Motor neuron (in vitro differentiated cells): ENCODE data around the gene PLOD2. TPM values are rescaled to one million over a fixed set of nuclear protein-coding genes. Genes with fewer than 3 reads are reported as not detected.

Source experiments
- ATAC-seq, 8 experiments: fragments of 200-7000 bp; cut with Tn5 transposase; replicated peaks in 6 of 8; 2 replicates each; pipeline ENCODE4 v1.8.0; 2021; ENCODE audit warnings: mild to moderate bottlenecking in 8 of 8, moderate library complexity in 8 of 8
- H3K27ac ChIP-seq, 2 donors: fragments of 250-450 bp; sonication (Bioruptor Pico); 2 replicates each; pipeline ENCODE4 v1.9.0; 2021; ENCODE audit warnings: antibody characterized with exemption in 2 of 2, mild to moderate bottlenecking in 2 of 2, moderate library complexity in 1 of 2
- H3K4me1 ChIP-seq, 2 donors: fragments of 250-450 bp; sonication (Bioruptor Pico); replicated peaks in 1 of 2; 2 replicates each; pipeline ENCODE4 v1.6.1; 2021; ENCODE audit warnings: antibody characterized with exemption in 2 of 2, mild to moderate bottlenecking in 2 of 2, moderate library complexity in 1 of 2
- H3K4me3 ChIP-seq, 5 donors: fragments of 250-450 bp; sonication (Bioruptor Pico); 2 replicates each; pipeline ENCODE4 v1.9.0; 2021; ENCODE audit warnings: antibody characterized with exemption in 5 of 5, mild to moderate bottlenecking in 5 of 5, moderate library complexity in 4 of 5
- WGBS, 10 experiments: fragments of 450-650 bp; shearing (Covaris generic); methylation state at CpG; one replicate each; pipeline ENCODE4 v1.0.0; 2022; 5-methylcytosine and 5-hydroxymethylcytosine counted together
- in situ Hi-C, 9 experiments: fragments of 400-800 bp; cut with MboI; loops; one replicate each; pipeline ENCODE4 v1.15.0; 2021; ENCODE audit warnings: low sequenced_read_pairs in 9 of 9, low pct_unique_long_range_greater_than_20kb in 2 of 9; ENCODE audit not compliant: unreplicated experiment in 9 of 9
- total RNA-seq, 8 experiments: library from RNA; unstranded; fragments of 300-600 nt; gene quantifications; 2 replicates each; pipeline versions ENCODE4 v1.2.3 to v1.2.4, GENCODE V29; 2022

Gene PLOD2
- total RNA-seq, 8 experiments from 2014 or later = 15.9 to 105 (median 32.7) TPM

- no peaks in the 10 kb centered on the region for H3K4me1 ChIP-seq
- H3K4me3 ChIP-seq = no peak overlapping the region
- WGBS, 10 experiments = 6 to 96% (median 81%) methylated on average over 2 to 5 of the region's 5 CpGs
- in situ Hi-C loops = loop anchor here in 5 of 9 experiments (25.0 kb wide), 4 partner anchors 112 to 287 kb away; partner anchors contain the start of gene PLOD2 (in 1 of the 5)
- peak in 1 of 8 experiments; percentile 41 for ATAC-seq
- no peak overlapping the region for H3K27ac ChIP-seq
These were observed 110.3 kb downstream of the PLOD2 start for GRCh38 chr3:146050691-146051090.

GRCh38 chr3:146047485-146047884 is 113.5 kb downstream of the PLOD2 start:
- H3K4me1 ChIP-seq = no peaks in the 10 kb centered on the region
- no peak overlapping the region for H3K4me3 ChIP-seq
- WGBS, 10 experiments = 50 to 100% (median 88%) methylated on average over 1 of the region's 1 CpG; no CpG with 5 or more reads in 1 of the 10 experiments
- no peak for ATAC-seq
- H3K27ac ChIP-seq = no peak overlapping the region
- in situ Hi-C loops = loop anchor here in 1 of 9 experiments (25.0 kb wide), 1 partner anchor 260 kb away; no protein-coding TSS in a partner anchor

DNA sequence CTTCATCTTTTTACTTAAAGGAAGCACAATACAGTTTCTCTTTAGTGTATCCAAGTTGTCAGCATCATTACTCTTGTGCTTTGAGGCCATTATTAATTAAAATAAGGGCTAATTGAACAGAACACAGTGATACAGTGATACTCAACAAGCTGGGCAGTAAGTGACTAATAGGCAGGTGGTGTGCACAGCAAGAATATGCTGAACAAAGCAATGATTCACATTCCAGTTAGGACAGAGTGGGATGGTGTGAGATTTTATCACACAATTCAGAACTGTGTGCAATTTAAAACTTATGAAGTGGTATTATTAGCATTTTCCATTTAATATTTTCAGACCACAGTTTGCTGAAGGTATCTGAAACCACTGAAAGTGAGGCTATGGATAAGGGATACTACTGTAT is 116.9 kb downstream of the PLOD2 start:
- ATAC-seq = peak in 2 of 8 experiments; percentile 90 to 96
- H3K4me3 ChIP-seq = no peak overlapping the region
- in situ Hi-C loops = loop anchor here in 1 of 9 experiments (25.0 kb wide), 1 partner anchor 257 kb away; no protein-coding TSS in a partner anchor

DNA sequence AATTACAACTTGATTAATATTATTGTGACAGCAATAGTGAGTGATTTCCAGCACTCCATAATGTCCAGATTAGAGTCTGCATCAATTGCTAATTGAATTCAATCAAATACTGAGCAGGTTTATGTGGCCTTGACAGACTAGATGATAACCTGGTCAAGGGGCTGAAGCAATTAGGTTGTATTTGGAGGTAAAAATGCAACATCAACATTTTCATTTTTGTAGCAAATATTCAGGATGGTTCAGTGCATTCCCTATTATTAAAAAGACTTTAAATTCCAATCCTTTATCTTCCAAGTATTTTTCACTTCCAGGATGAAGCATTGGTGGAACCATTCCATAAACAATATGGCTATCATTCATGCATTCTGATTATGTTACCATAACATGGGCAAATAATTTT is 120.4 kb downstream of the PLOD2 start:
- in situ Hi-C loops = loop anchor here in 1 of 9 experiments (25.0 kb wide), 1 partner anchor 253 kb away; no protein-coding TSS in a partner anchor

More for the DNA sequence above, 116.9 kb downstream of the PLOD2 start:
- Histone ChIP-seq H3K27ac (no peak overlapping the region), H3K4me1 (no peaks in the 10 kb centered on the region)

DNA sequence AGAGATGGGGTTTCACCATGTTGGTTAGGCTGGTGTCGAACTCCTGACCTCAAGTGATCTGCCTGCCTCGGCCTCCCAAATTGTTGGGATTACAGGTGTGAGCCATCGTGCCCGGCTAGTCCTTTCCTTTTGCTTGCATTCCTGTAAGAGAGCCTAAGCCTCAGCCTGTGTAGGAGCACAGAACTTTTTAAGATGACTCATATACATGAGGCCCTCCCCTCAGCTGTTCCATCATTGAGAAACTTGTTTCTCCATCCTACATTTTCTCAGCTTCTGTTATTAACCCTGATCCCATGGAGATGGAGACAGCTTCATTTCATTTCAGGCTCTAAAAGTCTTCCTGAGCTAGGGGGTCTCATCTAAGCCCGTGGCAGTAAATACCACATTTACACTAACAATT is 123.3 kb downstream of the PLOD2 start:
- in situ Hi-C loops = loop anchor here in 1 of 9 experiments (25.0 kb wide), 1 partner anchor 250 kb away; no protein-coding TSS in a partner anchor
- no peak for ATAC-seq
- no peak overlapping the region for H3K27ac ChIP-seq
- no peaks in the 10 kb centered on the region for H3K4me1 ChIP-seq
- WGBS, 10 experiments = 20 to 100% (median 80%) methylated on average over 1 to 3 of the region's 5 CpGs; no CpG with 5 or more reads in 5 of the 10 experiments
- no peak overlapping the region for H3K4me3 ChIP-seq

More for the DNA sequence above, 120.4 kb downstream of the PLOD2 start:
- Histone ChIP-seq H3K4me3 (no peak overlapping the region), H3K4me1 (no peaks in the 10 kb centered on the region), H3K27ac (no peak overlapping the region)
- ATAC-seq = no peak

GRCh38 chr3:146036281-146036680 is 124.7 kb downstream of the PLOD2 start:
- WGBS, 10 experiments = 38 to 100% (median 91%) methylated on average over 1 of the region's 1 CpG; no CpG with 5 or more reads in 3 of the 10 experiments

GRCh38 chr3:146035366-146035765 is 125.6 kb downstream of the PLOD2 start:
- H3K4me3 ChIP-seq = no peak overlapping the region
- peak in 2 of 8 experiments; percentile 33 to 45 for ATAC-seq
- in situ Hi-C loops = loop anchor here in 1 of 9 experiments (25.0 kb wide), 1 partner anchor 248 kb away; no protein-coding TSS in a partner anchor
- H3K4me1 ChIP-seq = no peaks in the 10 kb centered on the region
- H3K27ac ChIP-seq = no peak overlapping the region
- WGBS, 10 experiments = 73 to 100% (median 95%) methylated on average over 1 to 5 of the region's 5 CpGs; no CpG with 5 or more reads in 3 of the 10 experiments

More at GRCh38 chr3:146036281-146036680, 124.7 kb downstream of the PLOD2 start:
- in situ Hi-C loops = loop anchor here in 1 of 9 experiments (25.0 kb wide), 1 partner anchor 249 kb away; no protein-coding TSS in a partner anchor
- peak in 1 of 8 experiments; percentile 52 for ATAC-seq
- H3K4me3 ChIP-seq = no peak overlapping the region
- no peak overlapping the region for H3K27ac ChIP-seq
- H3K4me1 ChIP-seq = no peaks in the 10 kb centered on the region

GRCh38 chr3:146033950-146034349 is 127.0 kb downstream of the PLOD2 start:
- in situ Hi-C loops = loop anchor here in 1 of 9 experiments (25.0 kb wide), 1 partner anchor 247 kb away; no protein-coding TSS in a partner anchor
- no peak for ATAC-seq
- Histone ChIP-seq H3K4me3 (no peak overlapping the region), H3K27ac (no peak overlapping the region), H3K4me1 (no peaks in the 10 kb centered on the region)

DNA sequence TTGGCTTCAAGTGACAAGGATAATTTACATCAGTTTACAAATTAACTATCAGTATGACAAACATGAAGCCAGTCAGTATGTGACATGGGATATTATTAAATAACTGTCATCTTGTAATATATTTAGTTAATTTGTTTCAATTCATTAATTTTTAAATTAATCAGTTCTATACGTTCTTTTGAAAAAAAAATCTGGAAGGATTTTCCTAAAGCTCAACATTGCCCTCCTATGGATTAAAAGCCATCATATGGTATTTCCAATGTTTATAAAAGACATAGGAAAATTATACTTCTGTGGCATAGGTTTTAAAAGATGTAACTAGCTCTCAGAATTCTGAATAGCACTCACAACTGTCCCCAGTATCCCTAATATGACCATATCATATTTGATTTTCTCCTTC is 134.4 kb downstream of the PLOD2 start:
- no peak for ATAC-seq
- in situ Hi-C loops = loop anchor here in 1 of 9 experiments (25.0 kb wide), 1 partner anchor 239 kb away; no protein-coding TSS in a partner anchor
- H3K27ac ChIP-seq = no peak overlapping the region
- no peaks in the 10 kb centered on the region for H3K4me1 ChIP-seq
- H3K4me3 ChIP-seq = no peak overlapping the region
- WGBS, 10 experiments = 0 to 92% (median 44%) methylated on average over 1 of the region's 1 CpG; no CpG with 5 or more reads in 2 of the 10 experiments

DNA sequence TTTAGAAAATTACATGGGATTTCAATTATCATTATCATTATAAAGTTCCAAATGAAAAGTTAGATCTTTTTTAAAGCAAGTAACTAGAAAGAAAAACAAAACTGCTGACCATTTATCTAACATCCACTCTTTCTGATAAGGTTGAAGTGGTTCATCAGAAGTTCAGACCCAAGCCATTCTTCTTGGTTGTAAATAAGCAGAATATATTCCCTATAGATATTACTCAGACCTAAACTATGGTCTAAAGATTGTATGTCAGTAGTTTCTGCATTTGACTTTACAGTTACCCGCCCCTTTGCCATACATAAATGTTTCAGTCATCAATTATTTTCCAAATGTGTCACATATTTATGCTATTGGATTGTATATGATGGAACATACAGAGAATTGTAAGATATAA is 136.7 kb downstream of the PLOD2 start:
- Histone ChIP-seq H3K4me1 (no peaks in the 10 kb centered on the region), H3K27ac (no peak overlapping the region), H3K4me3 (no peak overlapping the region)
- WGBS, 10 experiments = 0 to 100% (median 91%) methylated on average over 1 of the region's 1 CpG; no CpG with 5 or more reads in 1 of the 10 experiments
- in situ Hi-C loops = no loop called here
- ATAC-seq = no peak

DNA sequence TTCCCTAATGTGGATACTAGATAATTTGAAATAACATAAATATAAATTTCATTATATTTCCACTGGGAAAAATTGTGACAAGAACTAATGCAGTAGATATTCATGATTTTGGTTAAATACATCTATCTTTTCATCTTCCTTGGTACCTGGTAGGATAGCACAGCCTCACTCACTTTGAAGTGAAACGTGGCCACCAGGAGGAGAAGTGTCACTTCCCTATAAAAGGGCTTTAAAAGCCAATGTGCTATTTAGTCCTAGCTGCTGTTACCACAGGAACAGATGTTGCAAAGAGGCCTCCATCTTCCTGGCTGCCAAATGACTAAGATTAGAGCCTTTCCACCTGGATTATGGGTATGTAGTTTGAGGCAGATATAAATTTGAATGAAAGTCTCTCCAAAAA is 140.0 kb downstream of the PLOD2 start:
- H3K27ac ChIP-seq = no peak overlapping the region
- H3K4me3 ChIP-seq = no peak overlapping the region
- H3K4me1 ChIP-seq = no peaks in the 10 kb centered on the region
- WGBS, 10 experiments = 13 to 100% (median 60%) methylated on average over 1 of the region's 1 CpG; no CpG with 5 or more reads in 3 of the 10 experiments
- in situ Hi-C loops = no loop called here
- ATAC-seq = no peak

DNA sequence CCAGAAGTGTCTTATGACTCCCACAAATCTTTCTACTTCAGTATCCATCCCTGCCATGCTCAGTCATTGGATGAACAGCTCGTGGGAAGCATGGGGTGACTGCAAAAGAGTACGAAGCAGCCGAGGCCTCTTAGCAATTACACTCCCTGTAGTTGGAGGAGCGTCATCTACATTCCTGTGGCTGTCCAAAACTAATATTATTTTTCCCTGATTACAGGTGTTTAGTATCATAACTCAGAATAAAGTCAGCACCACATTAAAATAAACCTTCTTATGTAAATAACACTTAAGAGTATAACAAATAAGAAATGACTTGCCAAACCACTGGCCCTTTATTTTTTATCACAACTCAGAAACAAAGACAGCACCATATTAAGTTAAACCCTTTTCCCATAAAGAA is 141.5 kb downstream of the PLOD2 start:
- H3K4me1 ChIP-seq = no peaks in the 10 kb centered on the region
- ATAC-seq = no peak
- no peak overlapping the region for H3K4me3 ChIP-seq
- 0 to 84% (median 60%) methylated on average over 1 to 4 of the region's 4 CpGs; no CpG with 5 or more reads in 2 of the 10 experiments for WGBS, 10 experiments
- no peak overlapping the region for H3K27ac ChIP-seq
- in situ Hi-C loops = no loop called here
